ENCODE results near the gene NPC1L1. TPM values are rescaled to one million over a fixed set of nuclear protein-coding genes. Genes with fewer than 3 reads are reported as not detected.

The NPC1L1 gene
- total and polyA plus RNA-seq, 2 of the 13 experiments (the other 11 are each of a cell fraction or from before 2014, with no cell fraction given) = 4.8 to 14.5 TPM

GRCh38 chr7:44472843-44473242 is 68.3 kb downstream of the NPC1L1 start:
- DNase-seq (ENCODE audit: low spot score) (no peak), FAIRE-seq (no peak), ATAC-seq (no peak)
- H3K36me3 ChIP-seq (replicated peaks in 1 of 2; ENCODE audit: control insufficient read depth in 1 of 2, insufficient read depth in 2 of 2, low read length in 2 of 2) = peaks cover 9 to 40% of the 10 kb centered on the region in 2 experiments
- intact Hi-C loops (cut with micrococcal nuclease; ENCODE audit: unreplicated experiment) = no loop called here
- TF ChIP-seq NFIC (IDR thresholded peaks at IDR 0.05; ENCODE audit: low read length) (0 out of 2 replicates have a peak, but pooled peaks have one; percentile 12), TGIF2 (CRISPR knock-in tag; IDR thresholded peaks at IDR 0.05) (peak; percentile 13), ATF1 (CRISPR knock-in tag; IDR thresholded peaks at IDR 0.05) (0 out of 2 replicates have a peak, but pooled peaks have one; percentile 13), ZBTB39 (CRISPR knock-in tag; IDR thresholded peaks at IDR 0.05) (no peak), TCF12 (IDR thresholded peaks at IDR 0.05) (no peak), TCF12 (CRISPR knock-in tag; IDR thresholded peaks at IDR 0.05) (no peak), JUND (CRISPR knock-in tag; IDR thresholded peaks at IDR 0.05) (no peak)
- H3K27ac ChIP-seq (ENCODE audit: extremely low read length, insufficient read depth, low read length) = peak overlapping the region; percentile 92
- H3K4me3 ChIP-seq (replicated peaks in 1 of 3; ENCODE audit: insufficient read depth in 1 of 3, low read depth in 2 of 3, low read length in 3 of 3) = peak overlapping the region in 1 of 3 experiments; percentile 4; a peak in 1 of 6 replicates
- ChIA-PET POLR2A (interaction anchor here (1.0 to 1.6 kb wide), 5 partner anchors 16 to 101 kb away, joined by 3 to 5 read pairs (median 3); partner anchors contain the start of genes DDX56 and NUDCD3), CTCF (ENCODE audit: low intra/inter-chr PET ratio, low total read pairs) (no interaction called here)
- peaks cover 68% of the 10 kb centered on the region for H3K4me1 ChIP-seq (ENCODE audit: insufficient read depth, low read length)
- H3K79me2 ChIP-seq (ENCODE audit: insufficient read depth, low read length) = peaks cover 51% of the 10 kb centered on the region
- H3K9ac ChIP-seq (ENCODE audit: insufficient read depth, low read depth, low read length) = peak overlapping the region; percentile 52; the same call in 1 of the 2 replicates
- no peaks in the 10 kb centered on the region for H3K27me3 ChIP-seq (ENCODE audit: control insufficient read depth in 1 of 2, insufficient read depth in 2 of 2, low read length in 2 of 2)
- H4K20me1 ChIP-seq (ENCODE audit: insufficient read depth, low read length) = no peaks in the 10 kb centered on the region
- no peak overlapping the region for H2AFZ ChIP-seq (ENCODE audit: low read length)
- no TSS peak for BruUV-seq (replicated peaks)
- H3K4me2 ChIP-seq (ENCODE audit: low read depth, low read length) = peak overlapping the region; percentile 59
- WGBS (ENCODE audit: low lambda C conversion rate) = 76% methylated on average over 3 of the region's 3 CpGs
- H3K9me3 ChIP-seq (ENCODE audit: low read length) = no peaks in the 10 kb centered on the region
- in situ Hi-C loops (cut with HindIII; ENCODE audit: extremely low pct_ligation_motif_present, low pct_unique_long_range_greater_than_20kb) = no loop called here

GRCh38 chr7:44471850-44472249 is 69.3 kb downstream of the NPC1L1 start:
- peaks cover 52% of the 10 kb centered on the region for H3K79me2 ChIP-seq (ENCODE audit: insufficient read depth, low read length)
- H3K9ac ChIP-seq (ENCODE audit: insufficient read depth, low read depth, low read length) = no peak overlapping the region
- H3K27me3 ChIP-seq (ENCODE audit: control insufficient read depth in 1 of 2, insufficient read depth in 2 of 2, low read length in 2 of 2) = no peaks in the 10 kb centered on the region
- no peak overlapping the region for H2AFZ ChIP-seq (ENCODE audit: low read length)
- BruUV-seq (replicated peaks) = no TSS peak
- no peak overlapping the region for H3K4me3 ChIP-seq (replicated peaks in 1 of 3; ENCODE audit: insufficient read depth in 1 of 3, low read depth in 2 of 3, low read length in 3 of 3)
- in situ Hi-C loops (cut with HindIII; ENCODE audit: extremely low pct_ligation_motif_present, low pct_unique_long_range_greater_than_20kb) = no loop called here
- DNase-seq (ENCODE audit: low spot score) = no peak
- H3K9me3 ChIP-seq (ENCODE audit: low read length) = no peaks in the 10 kb centered on the region
- H3K4me1 ChIP-seq (ENCODE audit: insufficient read depth, low read length) = peaks cover 77% of the 10 kb centered on the region
- H4K20me1 ChIP-seq (ENCODE audit: insufficient read depth, low read length) = no peaks in the 10 kb centered on the region
- intact Hi-C loops (cut with micrococcal nuclease; ENCODE audit: unreplicated experiment) = no loop called here
- ChIA-PET POLR2A (no interaction called here), CTCF (ENCODE audit: low intra/inter-chr PET ratio, low total read pairs) (no interaction called here)
- H3K36me3 ChIP-seq (replicated peaks in 1 of 2; ENCODE audit: control insufficient read depth in 1 of 2, insufficient read depth in 2 of 2, low read length in 2 of 2) = peaks cover 14 to 42% of the 10 kb centered on the region in 2 experiments
- no peak for ATAC-seq
- FAIRE-seq = no peak
- 90% methylated on average over 3 of the region's 3 CpGs for WGBS (ENCODE audit: low lambda C conversion rate)
- peak overlapping the region; percentile 92 for H3K27ac ChIP-seq (ENCODE audit: extremely low read length, insufficient read depth, low read length)
- peak overlapping the region; percentile 59; the same call in 1 of the 2 replicates for H3K4me2 ChIP-seq (ENCODE audit: low read depth, low read length)
- TF ChIP-seq FOXP4 (CRISPR knock-in tag; IDR thresholded peaks at IDR 0.05) = no peak

Measured in HepG2 (cell line).